GM12878 (cell line): ENCODE measurements around the gene ZNF827.
A peak's percentile ranks its signal among the peaks of the same experiment; 100 is the strongest.

Experiments used
- CEBPB ChIP-seq, 2 experiments: fragments of 150-350 bp in 1 of 2; IDR thresholded peaks; 2 replicates each; pipeline ENCODE4 v1.6.1; 2012 to 2014; ENCODE audit warnings: low read depth in 2 of 2, low read length in 2 of 2, borderline replicate concordance in 1 of 2, inconsistent platforms in 1 of 2
- CREB1 ChIP-seq: IDR thresholded peaks from 2 replicates; pipeline ENCODE4 v1.6.1; 2012; ENCODE audit warnings: low read depth, mild to moderate bottlenecking, inconsistent platforms
- ESRRA ChIP-seq: IDR thresholded peaks from 2 replicates; pipeline ENCODE4 v1.6.1; 2012; ENCODE audit warnings: mild to moderate bottlenecking, low read length, improper control_type of control experiment
- EZH2 ChIP-seq: IDR thresholded peaks from 2 replicates; pipeline ENCODE4 v1.6.1; 2012; ENCODE audit warnings: low read depth, mild to moderate bottlenecking, control low read depth, inconsistent platforms, low read length, borderline replicate concordance; ENCODE audit not compliant: control insufficient read depth
- KAT2A ChIP-seq: conservative IDR thresholded peaks from 2 replicates; pipeline ENCODE4 v1.6.1; 2011; ENCODE audit warnings: low read depth, low read length; ENCODE audit not compliant: control insufficient read depth
- MTA3 ChIP-seq: IDR thresholded peaks from 2 replicates; pipeline ENCODE4 v1.6.1; 2012; ENCODE audit warnings: low read length, inconsistent platforms, borderline replicate concordance
- POU2F2 ChIP-seq: IDR thresholded peaks from 3 replicates; pipeline ENCODE4 v1.6.1; 2011; ENCODE audit warnings: low read depth, mild to moderate bottlenecking, low read length, borderline replicate concordance
- RBBP5 ChIP-seq: fragments of 200-600 bp; sonication (generic); conservative IDR thresholded peaks from 2 replicates; pipeline ENCODE4 v1.6.1; 2016
- RFX5 ChIP-seq: IDR thresholded peaks from 2 replicates; pipeline ENCODE4 v1.6.1; 2011; ENCODE audit warnings: low read depth, low read length, improper control_type of control experiment
- SRF ChIP-seq, 2 experiments: IDR thresholded peaks; 2 replicates each; pipeline ENCODE4 v1.6.1; 2011; ENCODE audit warnings: low read depth in 2 of 2, low read length in 2 of 2, mild to moderate bottlenecking in 1 of 2, moderate library complexity in 1 of 2
- TCF3 ChIP-seq: IDR thresholded peaks from 2 replicates; pipeline ENCODE4 v1.6.1; 2012; ENCODE audit warnings: low read depth, mild to moderate bottlenecking, low read length, borderline replicate concordance; ENCODE audit not compliant: insufficient read depth
- ZZZ3 ChIP-seq: IDR thresholded peaks from 2 replicates; pipeline ENCODE4 v1.6.1; 2011; ENCODE audit warnings: low read depth; ENCODE audit not compliant: control insufficient read depth, insufficient read length
- TF ChIP-seq, protein P1 (sequence below): IDR thresholded peaks from 2 replicates; pipeline ENCODE4 v1.6.1; 2012; ENCODE audit warnings: low read depth, low read length, improper control_type of control experiment
- TF ChIP-seq, protein P2 (sequence below), 3 experiments: IDR thresholded peaks in 2 of 3; conservative IDR thresholded peaks in 1 of 3; 2 replicates each; pipeline ENCODE4 v1.5.1; 2011; ENCODE audit warnings: low read depth in 3 of 3, low read length in 3 of 3, mild to moderate bottlenecking in 3 of 3, control low read depth in 2 of 3, moderate library complexity in 2 of 3, inconsistent platforms in 1 of 3, mixed read lengths in 1 of 3; ENCODE audit not compliant: control insufficient read depth in 2 of 3, insufficient read depth in 1 of 3; ENCODE audit errors: extremely low read depth in 1 of 3

DNA sequence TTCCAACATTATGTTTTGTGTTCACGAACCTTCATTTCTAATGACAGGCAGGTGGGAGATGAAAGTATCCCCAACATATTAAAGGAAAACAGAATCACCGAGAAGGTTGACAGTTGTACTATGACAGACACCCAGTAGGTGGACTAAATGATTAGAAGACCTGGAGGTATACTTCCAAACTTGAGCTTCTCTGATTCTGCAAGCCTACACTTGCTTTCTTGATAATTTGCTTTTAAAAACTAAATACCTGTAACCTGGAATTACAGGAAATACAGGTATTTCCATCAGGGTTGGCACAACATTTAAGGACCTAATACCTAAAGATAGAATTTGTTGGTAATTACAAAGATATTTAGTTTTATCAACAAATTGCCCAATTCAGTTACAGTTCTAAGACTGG is 215.3 kb downstream of the ZNF827 start:
- TF ChIP-seq MTA3 (no peak), SRF (IDR thresholded peaks at IDR 0.05; ENCODE audit: low read depth in 2 of 2, low read length in 2 of 2) (no peak), ZZZ3 (no peak), ESRRA (no peak), CEBPB (IDR thresholded peaks at IDR 0.05; ENCODE audit: borderline replicate concordance in 1 of 2, low read depth in 2 of 2, low read length in 2 of 2) (no peak), EZH2 (no peak), RBBP5 (no peak), KAT2A (no peak), TCF3 (no peak), RFX5 (no peak), CREB1 (no peak), POU2F2 (no peak)
- TF ChIP-seq, protein P1, sequence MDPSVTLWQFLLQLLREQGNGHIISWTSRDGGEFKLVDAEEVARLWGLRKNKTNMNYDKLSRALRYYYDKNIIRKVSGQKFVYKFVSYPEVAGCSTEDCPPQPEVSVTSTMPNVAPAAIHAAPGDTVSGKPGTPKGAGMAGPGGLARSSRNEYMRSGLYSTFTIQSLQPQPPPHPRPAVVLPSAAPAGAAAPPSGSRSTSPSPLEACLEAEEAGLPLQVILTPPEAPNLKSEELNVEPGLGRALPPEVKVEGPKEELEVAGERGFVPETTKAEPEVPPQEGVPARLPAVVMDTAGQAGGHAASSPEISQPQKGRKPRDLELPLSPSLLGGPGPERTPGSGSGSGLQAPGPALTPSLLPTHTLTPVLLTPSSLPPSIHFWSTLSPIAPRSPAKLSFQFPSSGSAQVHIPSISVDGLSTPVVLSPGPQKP: no peak
- TF ChIP-seq, protein P2, sequence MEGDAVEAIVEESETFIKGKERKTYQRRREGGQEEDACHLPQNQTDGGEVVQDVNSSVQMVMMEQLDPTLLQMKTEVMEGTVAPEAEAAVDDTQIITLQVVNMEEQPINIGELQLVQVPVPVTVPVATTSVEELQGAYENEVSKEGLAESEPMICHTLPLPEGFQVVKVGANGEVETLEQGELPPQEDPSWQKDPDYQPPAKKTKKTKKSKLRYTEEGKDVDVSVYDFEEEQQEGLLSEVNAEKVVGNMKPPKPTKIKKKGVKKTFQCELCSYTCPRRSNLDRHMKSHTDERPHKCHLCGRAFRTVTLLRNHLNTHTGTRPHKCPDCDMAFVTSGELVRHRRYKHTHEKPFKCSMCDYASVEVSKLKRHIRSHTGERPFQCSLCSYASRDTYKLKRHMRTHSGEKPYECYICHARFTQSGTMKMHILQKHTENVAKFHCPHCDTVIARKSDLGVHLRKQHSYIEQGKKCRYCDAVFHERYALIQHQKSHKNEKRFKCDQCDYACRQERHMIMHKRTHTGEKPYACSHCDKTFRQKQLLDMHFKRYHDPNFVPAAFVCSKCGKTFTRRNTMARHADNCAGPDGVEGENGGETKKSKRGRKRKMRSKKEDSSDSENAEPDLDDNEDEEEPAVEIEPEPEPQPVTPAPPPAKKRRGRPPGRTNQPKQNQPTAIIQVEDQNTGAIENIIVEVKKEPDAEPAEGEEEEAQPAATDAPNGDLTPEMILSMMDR (IDR thresholded peaks at IDR 0.05 in 2 of 3, conservative IDR thresholded peaks at IDR 0.05 in 1 of 3; ENCODE audit: control insufficient read depth in 2 of 3, extremely low read depth in 1 of 3, insufficient read depth in 1 of 3, low read depth in 3 of 3, low read length in 3 of 3): 0 out of 6 replicates have a peak, but pooled peaks of 1 of the 3 experiments have one; percentile 1
